Endometrium (tissue), 2 donors: ENCODE data around the gene ASB1.

Experiments used
- FAIRE-seq: peaks from 2 replicates; lab custom pipeline; 2012; peaks lifted over from hg19 to GRCh38; lab: Jason Lieb, UNC
- donor health status: control.
- donor health status: control.

The ASB1 gene

DNA sequence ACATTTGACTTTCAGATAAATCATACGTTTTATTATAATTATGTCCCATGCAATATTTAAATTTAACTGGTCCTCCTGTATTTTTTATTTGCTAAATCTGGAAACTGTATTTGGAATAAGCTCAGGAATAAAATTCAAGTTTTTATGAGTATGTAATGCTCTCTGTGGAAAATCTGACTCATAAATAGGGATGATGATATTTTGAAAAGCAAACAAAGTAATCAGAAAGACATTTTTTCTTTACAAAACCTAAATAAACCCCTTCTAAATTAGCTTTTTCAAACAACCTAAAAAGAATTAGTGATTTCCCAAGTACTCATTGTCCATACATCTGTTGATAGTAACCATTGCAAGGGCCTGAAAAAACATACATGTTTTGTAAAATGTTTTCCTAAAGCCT lies 41.1 kb downstream of the ASB1 start:
- peak; percentile 29 for FAIRE-seq

DNA sequence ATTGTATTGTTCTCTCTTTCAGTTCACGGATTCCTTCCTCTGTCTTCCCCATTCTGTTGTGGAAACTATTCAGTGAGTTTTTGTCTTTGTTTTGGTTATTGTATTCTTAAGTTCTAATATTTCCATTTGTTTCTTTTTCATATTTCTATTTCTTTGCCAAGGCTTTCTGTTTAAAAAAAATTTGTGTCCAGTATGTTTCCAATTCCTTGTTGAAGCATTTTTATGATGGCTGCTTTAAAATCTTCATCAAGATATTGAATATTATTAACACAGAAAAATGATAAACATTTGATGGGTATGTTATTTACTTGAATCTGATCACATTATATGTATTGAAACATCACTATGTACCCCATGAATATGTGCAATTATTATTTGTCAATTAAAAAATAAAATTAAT lies 42.4 kb downstream of the ASB1 start:
- FAIRE-seq = peak; percentile 31

DNA sequence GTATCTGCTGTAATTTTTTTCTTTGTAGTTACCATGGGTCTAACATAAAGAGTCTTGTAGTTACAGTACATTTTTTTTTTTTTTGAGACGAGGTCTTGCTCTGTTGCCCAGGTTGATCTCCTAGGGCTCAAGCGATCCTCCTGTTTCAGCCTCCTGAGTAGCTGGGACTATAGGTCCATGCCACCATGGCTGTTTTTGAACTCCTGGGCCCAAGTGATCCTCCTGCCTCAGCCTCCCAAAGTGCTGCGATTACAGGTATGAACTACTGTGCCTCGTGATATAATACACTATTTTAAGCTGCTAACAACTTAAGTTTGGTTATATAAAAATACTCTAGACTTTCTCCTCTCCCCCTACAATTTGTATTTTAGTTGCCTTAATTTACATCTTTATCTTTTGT lies 46.3 kb downstream of the ASB1 start:
- no peak for FAIRE-seq

DNA sequence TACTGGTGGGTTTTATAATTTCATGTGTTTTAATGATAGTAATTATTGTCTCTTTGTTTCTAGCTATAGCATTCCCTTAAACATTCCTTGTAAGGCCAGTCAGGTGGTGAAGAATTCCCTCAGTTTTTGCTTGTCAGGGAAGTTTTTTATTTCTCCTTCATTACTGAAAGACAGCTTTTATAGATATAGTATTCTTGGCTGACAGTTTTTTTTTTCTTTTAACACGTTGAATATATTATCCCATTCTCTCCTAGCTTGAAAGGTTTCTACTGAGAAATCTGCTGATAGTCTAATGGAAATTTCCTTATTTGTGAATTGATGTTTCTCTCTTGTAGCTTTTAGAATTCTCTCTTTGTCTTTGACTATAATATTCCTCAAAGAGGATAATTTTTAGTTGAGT lies 46.8 kb downstream of the ASB1 start:
- no peak for FAIRE-seq

DNA sequence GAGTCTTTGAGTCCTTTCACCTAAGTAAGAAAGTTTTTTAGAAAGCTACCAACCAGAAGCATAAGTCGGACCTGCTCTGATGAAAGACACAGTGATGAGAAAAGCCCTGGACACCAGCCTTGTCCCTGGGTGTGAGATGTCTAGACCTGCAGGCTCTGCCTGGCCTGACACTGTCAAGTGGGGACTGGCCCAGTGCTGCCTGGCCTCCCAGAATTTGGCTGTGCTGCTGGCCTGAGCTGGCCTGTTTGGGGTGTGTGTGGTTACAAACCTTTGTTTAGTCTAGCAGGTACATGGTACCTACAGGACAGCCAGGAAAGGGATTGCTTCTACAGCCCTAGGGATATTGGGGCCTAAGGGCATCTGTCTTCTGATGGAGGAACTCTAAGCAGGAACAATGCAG lies 48.3 kb downstream of the ASB1 start:
- FAIRE-seq = no peak

DNA sequence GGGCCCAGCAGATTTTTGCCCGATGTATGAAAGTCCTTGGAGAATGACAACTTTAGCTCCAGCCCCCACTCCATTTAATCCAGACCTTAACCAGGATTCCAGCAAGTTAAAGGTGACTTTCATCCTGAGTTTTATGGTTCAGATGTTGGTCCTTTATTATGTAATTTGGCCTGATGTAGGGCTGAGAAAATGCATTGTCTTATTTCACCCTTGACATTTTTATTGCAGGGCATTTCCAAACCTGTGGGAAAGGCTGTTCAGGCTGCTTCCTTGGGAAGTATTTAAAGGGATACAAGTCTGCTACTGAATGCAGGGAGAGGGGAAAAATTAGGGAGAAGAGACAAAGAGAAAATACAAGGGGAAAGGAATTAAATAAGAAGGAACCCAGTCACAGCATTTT lies 48.8 kb downstream of the ASB1 start:
- peak; percentile 77 for FAIRE-seq

DNA sequence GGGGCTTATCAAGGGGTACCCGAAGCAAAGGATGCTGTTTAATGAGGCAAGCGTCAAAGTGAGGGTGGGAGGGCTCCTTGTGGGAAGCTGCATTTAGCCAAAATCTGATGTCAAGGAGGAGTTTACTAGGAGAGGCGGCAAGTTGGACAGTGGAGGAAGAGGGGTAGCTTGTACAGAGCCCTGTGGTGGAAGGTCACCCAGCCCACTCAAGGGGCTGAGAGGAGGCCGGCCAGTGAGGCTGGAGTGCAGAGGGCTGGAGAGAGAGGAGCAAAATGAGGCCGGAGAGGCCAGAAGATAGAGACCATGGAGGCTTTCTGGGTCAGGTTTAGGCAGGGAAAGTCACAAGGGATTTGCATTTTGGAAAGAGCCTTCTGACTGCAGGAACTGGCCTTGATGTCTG lies 49.5 kb downstream of the ASB1 start:
- no peak for FAIRE-seq

DNA sequence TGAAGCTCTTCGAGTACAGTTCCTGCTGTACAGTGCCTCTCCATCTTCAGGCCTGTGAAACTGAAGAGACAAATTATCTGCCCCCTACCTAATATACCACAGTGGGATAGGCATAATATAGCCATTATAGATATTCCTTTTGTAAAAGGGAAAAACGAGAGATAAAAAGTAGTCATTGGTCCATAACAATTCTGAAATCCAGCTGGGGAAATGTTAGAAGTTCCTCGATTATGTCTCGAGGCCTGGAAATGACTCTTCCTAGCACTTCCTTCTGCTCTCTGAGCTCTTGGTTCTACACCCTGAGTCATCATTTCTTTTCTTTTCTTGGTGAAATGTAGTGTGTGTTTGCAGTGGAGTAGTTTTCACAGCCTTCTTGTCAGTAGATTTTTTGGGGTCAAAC lies 51.5 kb downstream of the ASB1 start:
- no peak for FAIRE-seq

DNA sequence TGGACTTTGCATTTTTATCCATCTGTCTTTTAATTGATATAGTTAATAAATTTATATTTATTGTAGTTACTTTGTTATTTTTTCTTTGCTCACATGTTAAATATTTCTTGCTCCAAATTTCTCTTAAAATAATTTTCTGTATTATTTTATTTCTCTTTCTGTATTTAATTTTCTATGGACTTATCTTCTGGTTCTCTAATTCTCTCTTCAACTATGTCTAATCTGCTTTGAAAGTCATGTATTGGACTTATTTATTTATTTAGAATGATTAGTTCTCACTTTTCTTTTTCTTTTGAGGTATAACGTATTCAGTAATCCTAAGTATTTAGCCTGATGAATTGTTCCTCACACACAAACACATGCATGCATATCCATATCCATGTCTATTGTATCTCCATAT lies 53.1 kb downstream of the ASB1 start:
- peak; percentile 21 for FAIRE-seq

DNA sequence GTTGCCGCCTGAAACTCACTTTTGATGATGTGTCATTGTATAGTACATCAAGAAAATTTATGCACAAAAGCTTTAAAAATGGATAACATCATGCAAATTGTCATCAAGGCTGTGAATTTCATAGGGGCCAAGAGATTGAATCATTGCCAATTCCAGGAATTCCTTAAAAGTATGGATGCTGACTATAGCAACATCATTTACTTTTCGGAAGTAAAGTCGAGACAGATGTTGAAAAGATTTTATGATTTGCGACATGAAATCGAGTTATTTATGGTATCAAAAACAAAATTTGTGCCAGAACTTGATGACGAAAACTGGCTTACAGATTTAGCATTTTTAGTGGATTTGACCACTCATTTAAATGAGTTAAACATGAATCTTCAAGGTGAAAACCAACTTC lies 56.3 kb downstream of the ASB1 start:
- no peak for FAIRE-seq

DNA sequence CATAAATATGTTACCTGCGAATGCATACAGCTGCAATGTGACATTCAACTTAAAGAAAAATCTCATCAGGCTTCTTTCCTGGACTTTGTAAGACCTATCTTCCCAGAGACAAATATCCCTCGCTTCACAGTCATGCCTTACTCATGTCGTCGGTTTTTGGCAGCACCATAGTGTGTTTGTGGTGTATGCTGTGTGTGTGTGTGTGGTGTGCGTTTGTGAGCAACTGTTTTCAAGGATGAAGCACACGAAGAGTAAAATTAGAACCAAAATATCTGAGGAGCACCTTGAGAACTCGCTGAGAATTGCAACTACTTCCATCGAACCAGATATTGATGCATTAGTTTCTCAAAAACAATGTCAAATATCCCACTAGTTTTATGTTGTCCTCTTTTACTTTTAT lies 56.9 kb downstream of the ASB1 start:
- FAIRE-seq = no peak

DNA sequence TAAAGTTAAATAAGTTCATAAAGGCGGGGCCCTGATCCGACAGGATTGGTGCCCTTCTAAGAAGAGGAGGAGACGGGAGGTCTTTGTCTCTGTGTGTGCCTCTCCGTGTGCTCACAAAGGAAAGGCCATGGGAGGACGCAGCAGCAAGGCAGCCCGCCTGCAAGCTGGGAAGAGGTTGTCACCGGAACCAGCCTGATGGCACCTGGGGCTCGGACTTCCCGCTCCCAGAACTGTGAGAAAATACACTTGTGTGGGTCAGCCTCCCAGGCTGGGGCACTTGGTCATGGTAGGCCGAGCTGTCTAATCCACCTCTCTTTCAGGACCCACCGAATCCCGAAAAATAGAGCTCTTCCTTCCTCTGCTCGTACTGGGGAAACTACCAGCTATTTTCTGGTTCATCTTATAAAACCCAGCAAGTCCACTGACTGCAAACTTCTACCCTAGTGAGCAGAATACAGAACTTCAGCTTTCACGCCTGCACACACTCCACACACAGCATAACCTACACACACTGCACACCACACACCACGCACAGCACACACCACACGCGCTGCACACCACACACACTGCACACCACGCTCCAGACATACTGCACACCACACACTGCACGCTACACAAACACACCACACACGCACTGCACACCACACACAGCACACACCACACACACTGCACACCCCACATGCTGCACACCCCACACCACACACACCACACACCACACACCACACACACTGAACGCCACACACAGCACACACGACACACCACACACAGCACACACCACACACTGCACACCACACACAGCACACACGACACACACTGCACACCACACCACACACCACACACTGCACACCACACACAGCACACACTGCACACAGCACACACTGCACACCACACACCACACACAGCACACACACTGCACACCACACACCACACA lies 58.1 kb downstream of the ASB1 start:
- FAIRE-seq = no peak

DNA sequence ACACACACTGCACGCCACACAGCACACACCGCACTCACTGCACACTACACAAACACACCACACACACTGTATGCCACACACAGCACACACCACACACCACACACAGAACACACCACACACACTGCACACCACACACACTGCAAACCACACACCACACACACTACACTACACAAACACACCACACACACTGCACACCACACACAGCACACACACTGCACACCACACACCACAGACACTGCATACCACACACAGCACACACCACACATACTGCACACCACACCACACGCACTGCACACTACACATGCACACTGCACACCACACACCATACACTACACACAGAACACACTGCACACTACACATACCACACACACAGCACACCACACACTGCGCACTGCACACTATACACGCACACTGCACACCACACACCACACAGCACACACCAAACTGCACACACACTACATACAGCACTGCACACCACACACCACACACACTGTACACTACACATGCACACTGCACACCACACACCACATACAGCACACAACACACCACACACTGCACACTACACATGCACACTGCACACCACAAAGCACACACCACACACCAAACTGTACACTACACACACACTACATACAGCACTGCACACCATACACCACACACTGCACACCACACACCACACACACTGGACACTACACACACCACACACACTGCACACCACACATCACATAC lies 59.6 kb downstream of the ASB1 start:
- no peak for FAIRE-seq

DNA sequence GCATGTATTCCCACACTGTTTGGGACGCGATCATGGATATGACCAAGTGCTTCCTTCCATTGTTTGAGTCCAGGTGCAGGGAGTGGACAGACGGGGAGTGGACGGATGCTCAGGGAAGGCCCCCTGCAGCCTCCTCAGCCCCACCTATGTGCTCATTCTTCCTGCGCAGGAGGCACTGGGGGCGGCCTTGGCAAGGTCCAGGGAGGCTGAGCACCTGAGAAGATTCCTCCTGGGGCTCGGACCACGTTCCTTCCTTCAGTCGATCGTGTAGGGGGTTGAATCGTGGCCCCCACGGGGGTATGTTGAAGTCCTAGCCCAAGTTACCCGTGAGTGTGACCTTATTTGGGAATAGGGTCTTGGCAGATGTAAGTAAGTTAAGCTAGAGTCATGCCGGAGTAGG lies 60.4 kb downstream of the ASB1 start:
- FAIRE-seq = no peak

DNA sequence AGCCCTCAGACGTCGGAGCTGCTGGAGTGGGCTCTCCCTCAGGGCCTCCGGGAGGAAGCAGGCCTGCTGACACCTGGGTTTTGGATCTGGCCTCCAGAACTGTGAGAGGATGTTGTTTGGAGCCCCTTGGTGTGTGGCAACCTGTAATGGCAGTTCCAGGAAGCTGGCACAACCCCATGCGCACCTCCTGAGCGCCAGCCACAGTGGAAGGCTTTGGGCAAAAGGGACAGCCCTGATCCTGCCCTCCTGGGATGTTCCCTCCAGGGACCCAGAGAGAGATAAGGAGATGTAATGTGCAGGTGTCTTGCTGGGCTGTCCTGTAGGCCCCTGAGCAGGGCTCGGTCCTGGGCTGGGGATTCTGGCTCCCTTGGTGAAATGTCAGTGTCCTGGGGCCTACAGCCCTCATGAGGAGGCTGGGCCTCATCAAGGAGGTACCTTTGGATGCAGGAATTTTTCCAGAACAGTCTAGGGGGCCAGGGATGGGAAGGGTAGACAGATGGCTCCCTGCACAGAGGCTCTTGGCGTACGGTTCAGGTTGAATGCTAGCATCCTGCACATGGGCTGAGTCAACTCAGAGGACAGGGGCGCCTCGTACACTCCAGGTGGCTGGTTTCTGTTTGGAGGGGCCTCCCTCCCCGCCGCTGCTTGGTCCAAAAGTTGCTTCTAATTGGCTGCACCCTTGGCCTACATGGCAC lies 61.1 kb downstream of the ASB1 start:
- no peak for FAIRE-seq

DNA sequence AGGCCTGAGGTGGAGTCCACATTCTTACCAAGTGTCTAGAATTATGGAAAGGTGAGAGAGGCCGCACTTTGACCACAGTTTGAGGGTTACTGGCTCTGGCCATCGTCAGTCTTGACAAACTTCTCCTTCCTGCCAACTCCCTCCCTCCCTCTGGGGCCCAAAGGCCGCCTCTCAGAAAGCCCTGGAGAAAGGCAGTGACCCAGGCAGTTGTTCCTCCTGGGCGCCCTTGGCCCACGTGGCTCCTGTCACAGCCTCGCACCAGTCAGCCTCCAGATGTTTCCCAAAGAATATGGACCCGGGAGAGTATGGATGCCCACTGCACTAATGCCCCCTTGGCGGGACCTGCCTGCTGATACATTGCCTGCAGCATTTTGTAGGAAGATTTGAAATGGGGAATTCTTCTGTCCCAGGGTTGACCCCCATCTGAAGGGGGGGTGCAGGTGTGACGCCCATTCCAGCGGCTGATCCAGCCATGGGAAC lies 61.7 kb downstream of the ASB1 start:
- FAIRE-seq = no peak

DNA sequence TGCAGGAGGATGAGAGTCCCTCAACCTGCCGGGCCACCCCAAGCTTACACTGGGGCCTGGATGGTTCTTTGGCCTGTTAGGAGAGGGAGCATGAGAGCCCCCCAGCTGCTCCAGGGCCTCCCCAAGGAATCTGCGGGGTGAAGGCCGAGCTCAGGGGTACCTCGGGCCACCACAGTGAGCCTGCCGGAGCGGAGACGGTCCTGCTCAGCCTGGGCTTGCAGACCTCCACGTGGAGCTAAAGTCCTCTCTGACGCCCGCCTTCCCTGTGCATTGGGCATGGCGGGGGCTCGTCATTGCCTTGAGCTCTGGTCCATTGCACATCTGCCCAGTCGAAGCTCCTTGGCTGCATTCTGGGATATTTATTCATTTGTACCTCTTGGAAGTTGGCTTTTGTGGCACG lies 62.7 kb downstream of the ASB1 start:
- no peak for FAIRE-seq

DNA sequence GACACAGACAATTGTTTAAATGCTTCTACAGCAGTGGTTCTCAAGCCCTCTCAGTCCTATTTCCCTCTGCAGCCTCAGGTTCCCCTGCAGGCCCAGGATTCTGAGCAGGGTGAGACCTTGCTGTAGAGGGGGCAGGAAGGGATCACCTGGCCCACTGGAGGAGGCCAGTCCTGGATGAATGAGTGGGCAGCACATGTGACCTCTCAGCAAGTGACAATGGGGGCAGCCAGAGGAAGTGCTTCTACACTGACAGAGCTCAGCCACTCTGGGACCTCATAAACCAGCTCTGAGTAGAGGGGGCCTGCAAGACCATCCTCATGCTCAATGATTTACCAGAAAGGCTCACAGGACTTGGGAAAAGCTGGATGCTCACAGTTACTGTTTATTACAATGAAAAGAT lies 63.2 kb downstream of the ASB1 start:
- no peak for FAIRE-seq

DNA sequence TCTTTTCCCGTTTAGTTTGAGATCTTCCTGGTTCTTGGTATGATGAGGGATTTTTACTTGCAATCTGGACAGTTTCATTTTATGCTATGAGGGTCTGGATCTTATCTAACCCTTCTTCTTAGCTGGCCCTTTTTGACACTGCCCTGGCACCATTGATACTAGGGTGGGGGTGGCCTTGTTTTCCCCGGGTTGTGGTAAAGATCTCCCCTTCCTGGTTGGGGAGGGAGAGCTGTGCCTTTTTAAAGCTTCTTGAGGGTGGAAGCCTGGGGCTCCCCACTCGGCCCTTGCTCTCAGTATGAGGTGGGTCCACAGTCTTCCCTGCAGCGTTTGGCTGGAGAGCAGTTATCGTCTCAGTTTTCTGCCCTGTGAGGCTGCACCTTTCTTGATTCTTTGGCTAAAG lies 66.1 kb downstream of the ASB1 start:
- no peak for FAIRE-seq

DNA sequence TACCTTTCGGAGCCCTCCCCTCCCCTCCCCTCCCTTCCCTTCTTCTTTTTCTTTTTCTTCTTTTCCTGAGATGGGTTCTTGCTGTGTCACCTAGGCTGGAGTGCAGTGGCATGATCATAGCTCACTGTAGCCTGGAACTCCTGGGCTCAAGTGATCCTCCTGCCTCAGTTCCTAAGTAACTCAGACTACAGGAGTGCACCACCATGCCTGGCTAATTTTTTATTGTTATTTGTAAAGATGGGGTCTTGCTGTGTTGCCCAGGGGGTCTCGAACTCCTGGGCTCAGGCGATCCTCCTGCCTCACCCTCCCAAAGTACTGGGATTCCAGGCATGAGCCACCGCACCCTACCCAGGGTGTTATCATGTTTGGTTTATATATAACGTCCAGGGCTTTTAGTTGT lies 66.7 kb downstream of the ASB1 start:
- no peak for FAIRE-seq

DNA sequence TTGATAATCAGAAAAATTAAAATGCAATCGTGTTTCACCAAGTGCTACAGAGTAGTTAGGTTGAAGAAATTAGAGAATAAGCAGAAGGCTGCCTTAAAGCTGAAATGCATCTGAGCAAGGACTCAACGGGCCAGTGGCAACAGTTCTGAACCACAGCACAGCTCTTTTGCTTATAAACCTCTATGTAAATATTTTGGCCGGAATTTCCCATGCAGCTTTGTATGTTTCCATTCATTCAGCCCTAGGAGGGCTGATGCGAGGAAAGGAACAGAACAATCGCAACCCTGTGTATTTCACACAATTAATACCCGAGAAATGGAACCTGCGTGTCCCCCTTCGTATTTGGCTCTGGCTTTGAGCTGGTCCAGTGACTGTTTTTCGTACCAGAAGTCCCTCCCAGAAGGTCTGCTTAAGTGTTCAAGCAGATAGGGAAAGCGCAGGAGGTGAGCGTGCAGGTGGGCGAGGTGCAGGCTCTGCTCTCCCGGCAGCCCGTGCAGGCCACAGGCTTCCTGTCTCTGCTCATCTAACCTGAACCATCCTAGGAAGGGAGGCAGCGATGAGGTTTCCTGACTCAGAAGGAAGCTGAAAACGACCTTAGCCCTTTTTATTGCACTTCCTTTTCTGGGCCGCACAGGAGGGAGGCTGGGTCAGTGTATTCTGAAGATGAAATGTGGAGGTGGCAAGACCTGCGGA lies 67.3 kb downstream of the ASB1 start:
- FAIRE-seq = no peak

DNA sequence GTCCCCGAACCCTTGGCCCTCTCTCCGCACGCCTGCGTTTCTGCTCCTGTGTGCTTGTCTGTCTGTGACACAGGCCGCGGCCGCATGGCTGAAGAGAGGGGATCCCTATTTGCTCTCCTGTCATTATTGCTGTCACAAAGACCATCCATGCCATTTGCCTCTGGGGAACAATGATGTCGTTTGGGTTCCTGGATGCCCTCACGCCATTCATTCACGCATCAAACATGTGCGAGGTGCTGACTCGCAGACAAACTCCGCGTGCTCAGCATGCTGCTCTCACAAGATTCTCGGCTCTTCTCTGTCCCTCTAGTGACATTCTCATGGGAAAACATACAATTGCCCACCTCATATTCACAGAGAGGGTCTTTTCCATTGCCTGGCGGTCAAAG lies 67.8 kb downstream of the ASB1 start:
- FAIRE-seq = no peak
